CD4-positive, alpha-beta T cell treated with Interleukin-6 for 4 hours (primary cell): Measurements from ENCODE around the gene PXMP2.

Experiments
- DNase-seq: peaks from one replicate; pipeline ENCODE4 v3.0.0-alpha.2; 2020; ENCODE audit warnings: mixed read lengths

The PXMP2 gene

GRCh38 chr12:132687211-132688164 is at the start of gene PXMP2, which contains the start of gene POLE:
Gene PXMP2 (plus strand): TSS chr12:132687587. CDS start chr12:132687671, 84 bp downstream.
Gene POLE (minus strand): TSS chr12:132687342. CDS start chr12:132687315, 27 bp downstream.
- peak; percentile 97 for DNase-seq

GRCh38 chr12:132637811-132638210 is 49.6 kb upstream of the PXMP2 start:
- no peak for DNase-seq

GRCh38 chr12:132638541-132639408 is 48.6 kb upstream of the PXMP2 start:
- no peak for DNase-seq

GRCh38 chr12:132639956-132640520 is 47.3 kb upstream of the PXMP2 start:
- no peak for DNase-seq

GRCh38 chr12:132640936-132641335 is 46.5 kb upstream of the PXMP2 start:
- no peak for DNase-seq

GRCh38 chr12:132641811-132642650 is 45.4 kb upstream of the PXMP2 start:
- no peak for DNase-seq

GRCh38 chr12:132642846-132643835 is 44.2 kb upstream of the PXMP2 start:
- DNase-seq: no peak

GRCh38 chr12:132646850-132647249 is 40.5 kb upstream of the PXMP2 start:
- DNase-seq: no peak

GRCh38 chr12:132647858-132648257 is 39.5 kb upstream of the PXMP2 start:
- DNase-seq: no peak

GRCh38 chr12:132648616-132649225 is 38.7 kb upstream of the PXMP2 start:
- DNase-seq: no peak

GRCh38 chr12:132649226-132649945 is 38.0 kb upstream of the PXMP2 start:
- DNase-seq: no peak

- no peak for DNase-seq
These were observed 35.8 kb upstream of the PXMP2 start for GRCh38 chr12:132651444-132652100.

- DNase-seq: no peak
These were observed 33.7 kb upstream of the PXMP2 start for GRCh38 chr12:132653567-132654290.

GRCh38 chr12:132657004-132657727 is 30.2 kb upstream of the PXMP2 start:
- no peak for DNase-seq

- no peak for DNase-seq
These were observed 29.1 kb upstream of the PXMP2 start for GRCh38 chr12:132658149-132658894.

GRCh38 chr12:132659146-132659545 is 28.2 kb upstream of the PXMP2 start:
- no peak for DNase-seq

- DNase-seq: no peak
These were observed 27.3 kb upstream of the PXMP2 start for GRCh38 chr12:132660052-132660451.
